Thoracic aorta (tissue), 2 donors: ENCODE data around the gene OSBPL10. TPM values are rescaled to one million over a fixed set of nuclear protein-coding genes. Genes with fewer than 3 reads are reported as not detected.
A peak's percentile ranks its signal among the peaks of the same experiment; 100 is the strongest.

Experiments
- ATAC-seq: fragments of 150-250 bp; one replicate; pipeline ENCODE4 v1.8.0; 2017; ENCODE audit warnings: low read depth; ENCODE audit not compliant: insufficient number of reproducible peaks, low FRiP score
- DNase-seq: peaks from one replicate; pipeline ENCODE4 v3.0.0-alpha.2; 2020; ENCODE audit warnings: low spot score
- H3K27ac ChIP-seq, 2 donors: fragments of 200-600 bp; sonication (generic); 1 replicate in 1 of 2; 2 replicates in 1 of 2; pipeline ENCODE4 v1.5.1; 2016; ENCODE audit warnings: mild to moderate bottlenecking in 2 of 2, moderate library complexity in 2 of 2
- H3K27me3 ChIP-seq: fragments of 200-600 bp; sonication (generic); replicated peaks from 2 replicates; pipeline ENCODE4 v1.6.0; 2016; ENCODE audit warnings: mild to moderate bottlenecking; ENCODE audit not compliant: insufficient read depth
- H3K36me3 ChIP-seq: fragments of 200-600 bp; sonication (generic); one replicate; pipeline ENCODE4 v1.5.1; 2016
- H3K4me1 ChIP-seq, 2 donors: fragments of 200-600 bp; sonication (generic); 1 replicate in 1 of 2; 2 replicates in 1 of 2; pipeline versions ENCODE4 v1.5.1 to v1.6.0; 2016; ENCODE audit warnings: low read depth in 2 of 2, mild to moderate bottlenecking in 1 of 2; ENCODE audit not compliant: control insufficient read depth in 1 of 2
- H3K4me3 ChIP-seq: fragments of 200-600 bp; sonication (generic); 2 replicates; pipeline ENCODE4 v1.5.1; 2016; ENCODE audit warnings: mild to moderate bottlenecking
- H3K9me3 ChIP-seq: fragments of 200-600 bp; sonication (generic); 2 replicates; pipeline ENCODE4 v1.5.1; 2016
- CTCF ChIP-seq: fragments of 200-600 bp; sonication (generic); IDR thresholded peaks from one replicate; pipeline ENCODE4 v1.5.1; 2019; ENCODE audit warnings: antibody characterized with exemption
- total RNA-seq, 2 donors: library from RNA; depleted of rRNA; stranded (reverse); fragments of >200 nt; gene quantifications; one replicate each; pipeline versions ENCODE4 v1.1.0 to v1.2.3, GENCODE V29; 2016

The OSBPL10 gene
- total RNA-seq, 2 donors from 2014 or later = 108 to 153 TPM

- no peaks in the 10 kb centered on the region for H3K9me3 ChIP-seq
- DNase-seq (no peak), ATAC-seq (no peak)
- no peaks in the 10 kb centered on the region for H3K27me3 ChIP-seq
- no peak for TF ChIP-seq CTCF
- no peak overlapping the region for H3K27ac ChIP-seq
- no peak overlapping the region for H3K4me3 ChIP-seq
- peaks cover 4 to 27% of the 10 kb centered on the region in 2 donors for H3K4me1 ChIP-seq
- no peaks in the 10 kb centered on the region for H3K36me3 ChIP-seq
Observed at GRCh38 chr3:31920310-31920709, 60.8 kb downstream of the OSBPL10 start.

- no peaks in the 10 kb centered on the region for H3K9me3 ChIP-seq
- no peak for TF ChIP-seq CTCF
- DNase-seq (no peak), ATAC-seq (no peak)
- H3K27ac ChIP-seq = no peak overlapping the region
- no peaks in the 10 kb centered on the region for H3K27me3 ChIP-seq
- H3K4me1 ChIP-seq = peaks cover 4 to 27% of the 10 kb centered on the region in 2 donors
- H3K4me3 ChIP-seq = no peak overlapping the region
- no peaks in the 10 kb centered on the region for H3K36me3 ChIP-seq
Observed at GRCh38 chr3:31919528-31919927, 61.5 kb downstream of the OSBPL10 start.

DNA sequence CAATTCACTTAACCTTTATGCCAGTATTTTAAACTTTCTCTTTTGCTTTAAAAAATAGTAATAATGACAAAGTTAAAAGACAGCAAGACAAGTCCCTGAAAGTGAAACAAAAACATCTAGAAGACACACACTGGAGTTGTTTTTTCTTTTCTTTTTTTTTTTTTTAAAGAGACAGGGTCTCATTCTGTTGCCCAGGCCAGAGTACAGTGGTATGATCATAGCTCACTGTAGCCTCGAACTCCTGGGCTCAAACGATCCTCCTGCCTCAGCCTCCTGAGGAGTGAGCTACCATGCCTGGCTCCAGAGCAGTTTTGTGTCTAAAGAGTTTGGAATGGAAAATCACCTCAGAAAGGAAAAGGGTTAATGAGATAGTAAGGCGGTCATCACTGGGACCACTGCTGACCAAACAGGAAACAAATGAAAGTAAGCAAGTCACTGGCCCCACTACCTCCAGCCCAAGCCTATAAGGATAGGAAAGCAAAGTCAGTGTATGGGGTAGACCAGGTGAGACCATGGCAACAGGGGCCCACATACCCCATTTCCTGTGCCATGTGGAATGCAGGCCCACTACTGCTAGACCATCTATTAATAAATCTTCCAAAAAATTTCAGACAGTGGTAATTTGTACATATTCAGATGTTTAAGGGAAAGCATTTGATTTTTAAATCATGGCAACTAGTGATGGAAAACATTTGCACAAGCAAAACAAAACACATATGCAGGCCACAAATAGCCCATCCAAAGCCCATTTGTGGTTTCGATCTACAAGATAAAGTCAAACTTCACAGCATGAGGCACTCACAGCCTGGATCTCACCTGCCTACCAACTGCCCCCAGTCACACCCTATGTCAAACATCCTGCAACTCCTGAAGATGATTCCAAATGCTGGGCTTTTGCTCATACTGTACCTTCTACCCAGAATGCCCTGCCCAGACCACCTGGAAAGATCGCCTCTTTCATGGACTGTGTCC lies 62.6 kb downstream of the OSBPL10 start:
- ATAC-seq (no peak), DNase-seq (no peak)
- no peak for TF ChIP-seq CTCF
- no peaks in the 10 kb centered on the region for H3K27me3 ChIP-seq
- peaks cover 4 to 21% of the 10 kb centered on the region in 2 donors for H3K4me1 ChIP-seq
- peak overlapping the region; percentile 31 for H3K4me3 ChIP-seq
- H3K36me3 ChIP-seq = no peaks in the 10 kb centered on the region
- no peak overlapping the region for H3K27ac ChIP-seq
- no peaks in the 10 kb centered on the region for H3K9me3 ChIP-seq

DNA sequence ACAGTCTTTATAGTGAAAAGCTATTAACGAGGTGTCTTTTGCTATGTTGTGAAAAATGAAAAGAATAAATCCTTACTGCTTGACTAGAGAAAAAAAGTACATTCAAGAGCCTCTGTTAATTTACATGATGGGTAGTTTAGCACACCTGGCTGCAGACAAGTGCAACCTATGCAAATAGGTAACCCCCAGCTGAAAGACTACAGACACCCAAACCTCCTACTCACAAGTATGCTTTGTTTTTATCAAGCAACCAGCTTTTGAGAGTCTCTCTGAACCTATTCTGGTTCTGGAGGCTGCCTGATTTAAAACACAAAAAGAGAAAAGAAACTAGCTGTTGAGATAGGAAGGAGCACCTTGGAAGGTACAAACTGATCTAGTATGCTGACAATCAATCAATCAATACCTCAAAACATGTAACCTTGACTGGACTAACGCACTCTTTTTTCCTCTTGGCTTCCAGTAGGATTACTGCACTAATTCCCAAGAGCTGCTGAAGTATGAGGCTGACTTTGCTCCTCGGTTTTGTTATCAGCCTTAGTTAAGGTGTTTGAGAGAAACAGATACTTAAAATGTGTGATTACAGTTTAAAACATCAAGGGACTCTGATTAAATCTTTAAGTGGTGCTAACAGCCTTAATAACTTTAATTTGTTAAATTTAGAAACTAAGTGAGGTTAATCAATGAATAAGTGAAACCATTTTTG lies 63.6 kb downstream of the OSBPL10 start:
- ATAC-seq (no peak), DNase-seq (no peak)
- Histone ChIP-seq H3K36me3 (no peaks in the 10 kb centered on the region), H3K4me1 (peaks cover 4 to 20% of the 10 kb centered on the region in 2 donors), H3K4me3 (peak overlapping the region; percentile 51), H3K9me3 (no peaks in the 10 kb centered on the region), H3K27ac (no peak overlapping the region), H3K27me3 (no peaks in the 10 kb centered on the region)
- TF ChIP-seq CTCF = no peak

DNA sequence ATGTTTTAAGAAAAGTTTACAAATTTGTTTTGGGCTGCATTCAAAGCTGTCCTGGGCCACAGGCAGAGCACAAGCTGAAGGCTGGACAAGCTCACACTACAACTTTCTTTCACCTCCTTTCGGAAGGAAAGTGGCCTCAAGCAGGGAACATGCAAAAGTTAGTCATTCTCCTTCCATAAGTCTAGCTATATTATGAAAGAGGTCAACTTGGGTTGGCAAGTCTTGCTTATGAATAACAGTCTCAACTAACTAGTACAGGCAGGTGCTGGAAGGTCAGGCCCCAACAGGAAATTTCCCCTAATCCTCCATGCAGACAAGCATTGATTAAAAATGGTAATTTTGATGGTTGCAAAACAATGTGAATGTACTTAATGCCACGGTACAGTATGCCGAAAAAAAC lies 69.4 kb downstream of the OSBPL10 start:
- Histone ChIP-seq H3K4me1 (peaks cover 0 to under 1% of the 10 kb centered on the region in 2 donors), H3K36me3 (no peaks in the 10 kb centered on the region), H3K27me3 (no peaks in the 10 kb centered on the region), H3K4me3 (no peak overlapping the region), H3K9me3 (no peaks in the 10 kb centered on the region), H3K27ac (no peak overlapping the region)
- ATAC-seq = no peak
- no peak for DNase-seq
- no peak for TF ChIP-seq CTCF
